ENCODE measurements around the gene SSR3. TPM values are rescaled to one million over a fixed set of nuclear protein-coding genes. Genes with fewer than 3 reads are reported as not detected.

The SSR3 gene
- total RNA-seq, 1 donor from 2014 or later: 377 TPM

DNA sequence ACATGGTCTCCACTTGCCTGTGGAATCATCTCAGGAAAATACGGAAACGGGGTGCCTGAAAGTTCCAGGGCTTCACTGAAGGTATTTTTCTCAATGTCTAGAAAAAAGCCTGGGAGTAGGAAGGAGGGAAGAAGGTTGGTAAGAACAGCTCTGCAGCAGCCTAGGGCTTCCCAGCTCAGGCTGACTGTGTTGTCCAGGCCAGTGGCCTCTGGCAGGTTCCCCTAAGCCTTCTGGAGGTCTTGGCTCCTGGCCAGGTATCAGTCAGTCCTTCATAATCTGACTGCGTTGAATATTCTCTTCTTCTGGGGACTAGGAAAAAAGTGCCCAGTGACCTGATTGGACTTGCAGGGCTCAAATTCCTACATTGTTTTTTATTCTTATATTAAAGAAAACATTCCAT is 38.6 kb downstream of the SSR3 start:
- H3K4me3 Mint-ChIP-seq (ENCODE audit: unreplicated experiment): no peak overlapping the region
- TF ChIP-seq, protein P1, sequence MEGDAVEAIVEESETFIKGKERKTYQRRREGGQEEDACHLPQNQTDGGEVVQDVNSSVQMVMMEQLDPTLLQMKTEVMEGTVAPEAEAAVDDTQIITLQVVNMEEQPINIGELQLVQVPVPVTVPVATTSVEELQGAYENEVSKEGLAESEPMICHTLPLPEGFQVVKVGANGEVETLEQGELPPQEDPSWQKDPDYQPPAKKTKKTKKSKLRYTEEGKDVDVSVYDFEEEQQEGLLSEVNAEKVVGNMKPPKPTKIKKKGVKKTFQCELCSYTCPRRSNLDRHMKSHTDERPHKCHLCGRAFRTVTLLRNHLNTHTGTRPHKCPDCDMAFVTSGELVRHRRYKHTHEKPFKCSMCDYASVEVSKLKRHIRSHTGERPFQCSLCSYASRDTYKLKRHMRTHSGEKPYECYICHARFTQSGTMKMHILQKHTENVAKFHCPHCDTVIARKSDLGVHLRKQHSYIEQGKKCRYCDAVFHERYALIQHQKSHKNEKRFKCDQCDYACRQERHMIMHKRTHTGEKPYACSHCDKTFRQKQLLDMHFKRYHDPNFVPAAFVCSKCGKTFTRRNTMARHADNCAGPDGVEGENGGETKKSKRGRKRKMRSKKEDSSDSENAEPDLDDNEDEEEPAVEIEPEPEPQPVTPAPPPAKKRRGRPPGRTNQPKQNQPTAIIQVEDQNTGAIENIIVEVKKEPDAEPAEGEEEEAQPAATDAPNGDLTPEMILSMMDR (IDR thresholded peaks at IDR 0.05): no peak
- no peak for DNase-seq (ENCODE audit: low spot score)
- no peaks in the 10 kb centered on the region for H3K27me3 Mint-ChIP-seq (ENCODE audit: low read depth)
- H3K4me1 Mint-ChIP-seq (ENCODE audit: low read depth): peaks cover 42% of the 10 kb centered on the region
- no peaks in the 10 kb centered on the region for H3K36me3 Mint-ChIP-seq (ENCODE audit: low read depth)
- no peaks in the 10 kb centered on the region for H3K9me3 Mint-ChIP-seq (ENCODE audit: low read depth)
- H3K27ac Mint-ChIP-seq (ENCODE audit: unreplicated experiment): no peak overlapping the region

DNA sequence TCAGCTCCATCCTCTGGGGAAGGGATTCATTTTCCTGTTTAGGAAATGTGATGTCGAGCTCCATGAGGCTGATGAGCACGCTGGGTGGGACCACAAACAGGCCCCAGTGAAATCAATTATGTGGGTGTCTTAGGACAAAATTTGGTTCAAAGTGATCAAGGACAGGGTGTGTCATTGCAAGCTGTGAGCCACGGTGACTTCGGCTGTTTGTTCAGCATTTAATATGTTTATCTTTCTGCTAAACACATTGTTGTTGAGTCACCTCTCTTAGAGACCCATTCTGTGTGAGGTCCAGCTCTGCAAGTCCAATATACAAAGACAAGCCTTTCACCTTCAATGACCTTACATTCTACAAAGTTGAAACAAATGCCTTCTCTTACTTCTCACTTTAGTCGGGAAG is 41.3 kb downstream of the SSR3 start:
- Mint-ChIP-seq H3K4me1 (ENCODE audit: low read depth) (peaks cover 39% of the 10 kb centered on the region), H3K27ac (ENCODE audit: unreplicated experiment) (no peak overlapping the region), H3K27me3 (ENCODE audit: low read depth) (no peaks in the 10 kb centered on the region), H3K36me3 (ENCODE audit: low read depth) (no peaks in the 10 kb centered on the region), H3K9me3 (ENCODE audit: low read depth) (no peaks in the 10 kb centered on the region), H3K4me3 (ENCODE audit: unreplicated experiment) (no peak overlapping the region)
- DNase-seq (ENCODE audit: low spot score): no peak
- TF ChIP-seq, protein P1 (IDR thresholded peaks at IDR 0.05): no peak

DNA sequence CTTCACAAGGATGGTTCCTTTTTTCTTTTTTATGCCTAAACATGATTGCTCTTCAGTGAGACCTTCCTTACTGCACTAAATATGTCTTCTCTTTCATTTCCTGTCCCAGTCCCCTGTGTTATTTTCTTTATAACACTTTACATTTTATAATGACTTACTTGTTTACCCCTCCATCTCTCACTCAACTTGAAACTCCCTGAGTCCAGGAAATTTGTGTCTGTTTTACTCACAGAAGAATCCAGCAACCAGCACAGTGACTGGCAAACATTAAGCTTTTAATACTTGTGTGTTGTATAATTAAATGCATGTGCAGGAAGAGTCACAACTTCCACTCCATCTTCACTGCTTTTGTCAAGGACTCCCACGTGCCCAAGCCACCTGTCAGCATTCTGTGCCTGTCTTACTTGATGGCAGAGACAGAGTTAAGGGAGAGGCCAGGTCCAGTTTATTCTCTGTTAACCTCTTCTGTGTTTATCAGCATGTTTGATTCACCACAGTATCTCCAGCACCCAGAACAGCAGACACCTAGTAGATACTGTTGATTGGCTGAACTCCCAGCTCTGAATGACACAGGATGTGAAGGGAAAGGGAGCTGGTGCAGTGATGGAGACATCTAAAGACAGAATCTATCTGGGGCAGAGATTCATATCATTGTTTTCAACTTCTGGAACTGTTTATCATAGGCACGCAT is 42.8 kb downstream of the SSR3 start:
- Mint-ChIP-seq H3K9me3 (ENCODE audit: low read depth) (no peaks in the 10 kb centered on the region), H3K27ac (ENCODE audit: unreplicated experiment) (no peak overlapping the region), H3K27me3 (ENCODE audit: low read depth) (no peaks in the 10 kb centered on the region), H3K36me3 (ENCODE audit: low read depth) (no peaks in the 10 kb centered on the region), H3K4me1 (ENCODE audit: low read depth) (peaks cover 38% of the 10 kb centered on the region), H3K4me3 (ENCODE audit: unreplicated experiment) (no peak overlapping the region)
- TF ChIP-seq, protein P1 (IDR thresholded peaks at IDR 0.05): no peak
- no peak for DNase-seq (ENCODE audit: low spot score)

DNA sequence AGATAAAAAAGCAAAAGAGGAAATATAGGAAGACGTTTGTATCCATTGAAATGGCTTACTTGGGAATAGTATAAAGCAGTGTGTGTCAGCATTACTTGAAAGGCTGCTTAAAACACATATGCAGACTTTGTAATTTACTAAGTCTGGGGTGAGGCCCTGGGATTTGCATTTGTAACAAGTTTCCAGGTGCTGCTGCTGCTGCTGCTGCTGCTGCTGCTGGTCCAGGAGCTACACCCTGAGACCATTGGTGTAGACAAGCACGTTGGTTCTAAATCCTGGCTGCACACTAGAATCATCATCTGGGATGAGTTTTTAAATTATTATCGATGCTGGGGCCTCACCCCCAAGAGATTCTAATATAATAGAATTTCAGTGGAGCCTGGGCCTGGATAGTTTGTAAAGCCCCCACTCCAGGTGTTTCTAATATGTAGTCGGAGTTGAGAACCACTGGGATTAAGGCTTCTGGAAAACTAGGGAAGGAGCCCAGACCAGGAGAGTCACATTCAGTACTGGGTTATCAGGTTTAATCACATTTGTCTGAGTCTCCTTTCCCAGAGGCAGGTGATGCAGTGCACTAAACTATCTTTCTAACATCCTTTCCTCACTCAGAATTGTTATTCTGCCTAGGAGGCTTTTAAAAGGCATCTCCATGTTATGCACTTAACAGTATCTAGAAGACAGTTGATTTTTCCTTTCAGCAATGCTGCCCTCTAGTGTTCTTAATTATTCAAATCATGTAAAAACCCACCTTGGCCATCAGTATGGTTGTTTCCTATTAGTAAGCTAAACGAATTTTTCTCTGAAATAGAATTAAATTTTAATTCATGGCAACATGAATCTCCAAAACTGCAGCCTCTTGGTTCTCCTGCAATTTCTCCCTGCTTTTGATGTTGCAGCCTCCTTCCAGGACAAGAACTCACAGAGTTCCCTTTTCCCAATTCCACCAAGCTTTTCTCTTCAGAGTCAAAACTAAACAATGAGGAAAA is 45.4 kb downstream of the SSR3 start:
- TF ChIP-seq, protein P1 (IDR thresholded peaks at IDR 0.05): peak; percentile 94
- H3K4me3 Mint-ChIP-seq (ENCODE audit: unreplicated experiment): no peak overlapping the region
- H3K27ac Mint-ChIP-seq (ENCODE audit: unreplicated experiment): no peak overlapping the region

DNA sequence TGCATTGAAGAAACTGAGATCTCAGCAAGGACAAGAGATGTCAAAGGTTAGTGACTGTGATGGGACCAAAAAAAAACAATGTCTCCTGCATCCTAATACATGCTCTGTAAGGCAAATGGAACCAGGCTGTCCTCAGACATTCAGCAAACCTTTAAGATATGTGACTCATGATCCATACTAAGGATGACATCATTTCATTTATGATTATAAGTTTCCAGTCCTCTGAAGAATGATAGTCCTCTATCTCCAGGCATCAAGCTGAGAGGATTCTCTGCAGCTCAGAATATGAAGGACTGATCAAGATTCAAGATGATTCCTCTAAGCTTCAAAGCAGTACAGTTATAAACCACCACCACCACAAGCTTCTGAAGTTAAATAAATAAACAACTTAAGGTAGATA is 47.6 kb downstream of the SSR3 start:
- Mint-ChIP-seq H3K27ac (ENCODE audit: unreplicated experiment) (no peak overlapping the region), H3K27me3 (ENCODE audit: low read depth) (no peaks in the 10 kb centered on the region), H3K4me3 (ENCODE audit: unreplicated experiment) (no peak overlapping the region), H3K36me3 (ENCODE audit: low read depth) (no peaks in the 10 kb centered on the region), H3K9me3 (ENCODE audit: low read depth) (peaks cover 9% of the 10 kb centered on the region), H3K4me1 (ENCODE audit: low read depth) (peaks cover 32% of the 10 kb centered on the region)
- DNase-seq (ENCODE audit: low spot score): no peak
- TF ChIP-seq, protein P1 (IDR thresholded peaks at IDR 0.05): no peak

More for the DNA sequence above, 45.4 kb downstream of the SSR3 start:
- H3K36me3 Mint-ChIP-seq (ENCODE audit: low read depth): no peaks in the 10 kb centered on the region
- no peaks in the 10 kb centered on the region for H3K27me3 Mint-ChIP-seq (ENCODE audit: low read depth)
- H3K4me1 Mint-ChIP-seq (ENCODE audit: low read depth): peaks cover 32% of the 10 kb centered on the region
- peaks cover 4% of the 10 kb centered on the region for H3K9me3 Mint-ChIP-seq (ENCODE audit: low read depth)
- no peak for DNase-seq (ENCODE audit: low spot score)

Measured in chondrocyte (in vitro differentiated cells).